Measurements from ENCODE around the gene PTMA.

The PTMA gene

DNA sequence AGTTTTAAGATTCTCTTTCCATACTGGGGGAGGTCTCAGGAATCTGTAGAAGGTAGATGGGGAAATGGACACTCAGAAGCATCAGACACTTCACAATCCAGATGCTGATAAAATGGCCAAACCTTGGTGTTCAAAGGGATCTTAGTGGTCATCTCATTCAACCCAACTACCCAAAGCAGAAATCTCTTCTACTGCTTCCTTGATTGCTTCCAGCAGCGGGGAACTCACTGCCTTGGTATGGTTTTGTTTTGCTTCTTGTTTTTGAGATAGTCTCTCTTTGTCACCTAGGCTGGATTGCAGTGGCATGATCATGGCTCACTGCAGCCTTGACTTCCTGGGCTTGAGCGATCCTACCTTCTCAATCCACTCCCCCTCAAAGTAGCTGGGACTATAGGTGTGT lies 39.3 kb upstream of the PTMA start:
- no peaks in the 10 kb centered on the region for H3K36me3 ChIP-seq (replicated peaks; ENCODE audit: insufficient read depth, low read length)
- no peaks in the 10 kb centered on the region for H4K20me1 ChIP-seq (ENCODE audit: insufficient read depth, low read length)
- H3K9me3 ChIP-seq (replicated peaks; ENCODE audit: insufficient read depth, low read length) = no peaks in the 10 kb centered on the region
- no peak overlapping the region for H3K4me3 ChIP-seq (ENCODE audit: low read length)
- peaks cover 17% of the 10 kb centered on the region for H3K4me1 ChIP-seq (ENCODE audit: low read length)
- H3K27ac ChIP-seq (ENCODE audit: low read length) = no peak overlapping the region
- no peaks in the 10 kb centered on the region for H3K9me2 ChIP-seq (replicated peaks; ENCODE audit: insufficient read depth, low read length)
- H2AFZ ChIP-seq (ENCODE audit: low read length) = no peak overlapping the region
- TF ChIP-seq, protein P1, sequence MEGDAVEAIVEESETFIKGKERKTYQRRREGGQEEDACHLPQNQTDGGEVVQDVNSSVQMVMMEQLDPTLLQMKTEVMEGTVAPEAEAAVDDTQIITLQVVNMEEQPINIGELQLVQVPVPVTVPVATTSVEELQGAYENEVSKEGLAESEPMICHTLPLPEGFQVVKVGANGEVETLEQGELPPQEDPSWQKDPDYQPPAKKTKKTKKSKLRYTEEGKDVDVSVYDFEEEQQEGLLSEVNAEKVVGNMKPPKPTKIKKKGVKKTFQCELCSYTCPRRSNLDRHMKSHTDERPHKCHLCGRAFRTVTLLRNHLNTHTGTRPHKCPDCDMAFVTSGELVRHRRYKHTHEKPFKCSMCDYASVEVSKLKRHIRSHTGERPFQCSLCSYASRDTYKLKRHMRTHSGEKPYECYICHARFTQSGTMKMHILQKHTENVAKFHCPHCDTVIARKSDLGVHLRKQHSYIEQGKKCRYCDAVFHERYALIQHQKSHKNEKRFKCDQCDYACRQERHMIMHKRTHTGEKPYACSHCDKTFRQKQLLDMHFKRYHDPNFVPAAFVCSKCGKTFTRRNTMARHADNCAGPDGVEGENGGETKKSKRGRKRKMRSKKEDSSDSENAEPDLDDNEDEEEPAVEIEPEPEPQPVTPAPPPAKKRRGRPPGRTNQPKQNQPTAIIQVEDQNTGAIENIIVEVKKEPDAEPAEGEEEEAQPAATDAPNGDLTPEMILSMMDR (IDR thresholded peaks at IDR 0.05; ENCODE audit: low read length) = no peak
- TF ChIP-seq EZH2phosphoT487 (IDR thresholded peaks at IDR 0.05; ENCODE audit: low read length) (no peak), EZH2 (optimal IDR thresholded peaks at IDR 0.05; ENCODE audit: low read depth, low read length) (no peak)
- H3F3A ChIP-seq (ENCODE audit: insufficient read depth, low read length) = peaks cover 9% of the 10 kb centered on the region
- no peaks in the 10 kb centered on the region for H3K79me2 ChIP-seq (ENCODE audit: low read length)
- H3K27me3 ChIP-seq (replicated peaks; ENCODE audit: insufficient read depth, low read length) = no peaks in the 10 kb centered on the region
- DNase-seq = no peak
- no peak overlapping the region for H3K9ac ChIP-seq (ENCODE audit: low read length)
- no peak overlapping the region for H3K4me2 ChIP-seq (ENCODE audit: low read depth, low read length)

DNA sequence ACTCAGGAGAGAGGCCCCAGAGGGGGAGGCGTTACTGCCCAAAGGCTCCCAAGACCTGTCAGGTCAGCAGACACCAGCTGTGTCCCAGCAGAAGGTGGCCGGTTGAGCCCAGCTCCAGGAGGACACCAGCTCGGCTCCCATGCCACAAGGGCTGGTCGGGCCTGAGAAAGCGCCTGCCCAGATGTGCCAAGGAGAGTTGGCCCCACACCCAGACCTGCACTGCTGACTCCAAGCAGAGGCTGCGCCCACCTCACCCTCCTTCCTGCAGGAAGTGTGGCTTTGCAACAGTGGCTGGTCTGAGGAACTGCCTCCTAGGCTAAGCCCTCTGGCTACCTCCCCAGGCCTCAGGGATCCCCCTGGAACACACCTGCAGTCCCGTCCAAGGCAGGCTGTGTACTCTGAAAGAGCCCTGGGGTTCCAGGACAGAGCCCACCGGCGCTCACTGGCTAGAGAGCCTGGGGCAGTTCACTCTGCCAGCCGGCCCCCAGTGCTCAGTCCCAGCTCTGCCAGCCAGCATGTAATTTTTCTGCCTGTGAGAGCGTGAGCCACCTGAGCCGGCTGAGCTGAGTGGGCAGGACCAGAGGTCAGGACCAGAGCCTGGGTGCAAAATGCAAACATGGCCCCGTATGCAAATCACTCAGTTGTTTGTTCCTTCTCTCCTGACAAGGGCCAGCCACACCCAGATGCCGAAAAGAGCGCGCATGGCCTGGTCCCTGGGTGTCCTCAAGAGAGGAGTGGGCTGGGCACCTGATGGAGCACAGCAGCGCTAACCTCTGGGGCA lies 36.9 kb upstream of the PTMA start:
- H3K9me2 ChIP-seq (replicated peaks; ENCODE audit: insufficient read depth, low read length) = no peaks in the 10 kb centered on the region
- no peaks in the 10 kb centered on the region for H3K36me3 ChIP-seq (replicated peaks; ENCODE audit: insufficient read depth, low read length)
- H2AFZ ChIP-seq (ENCODE audit: low read length) = peak overlapping the region; percentile 46
- peak overlapping the region; percentile 70 for H3K9ac ChIP-seq (ENCODE audit: low read length)
- H3K9me3 ChIP-seq (replicated peaks; ENCODE audit: insufficient read depth, low read length) = no peaks in the 10 kb centered on the region
- peak overlapping the region; percentile 60 for H3K4me3 ChIP-seq (ENCODE audit: low read length)
- TF ChIP-seq EZH2phosphoT487 (IDR thresholded peaks at IDR 0.05; ENCODE audit: low read length) = no peak
- TF ChIP-seq EZH2 (optimal IDR thresholded peaks at IDR 0.05; ENCODE audit: low read depth, low read length) = no peak
- TF ChIP-seq, protein P1 (IDR thresholded peaks at IDR 0.05; ENCODE audit: low read length) = no peak
- H3F3A ChIP-seq (ENCODE audit: insufficient read depth, low read length) = peaks cover 18% of the 10 kb centered on the region
- H3K27me3 ChIP-seq (replicated peaks; ENCODE audit: insufficient read depth, low read length) = no peaks in the 10 kb centered on the region
- peak overlapping the region; percentile 98 for H3K4me2 ChIP-seq (ENCODE audit: low read depth, low read length)
- peaks cover 31% of the 10 kb centered on the region for H3K4me1 ChIP-seq (ENCODE audit: low read length)
- H3K79me2 ChIP-seq (ENCODE audit: low read length) = no peaks in the 10 kb centered on the region
- DNase-seq = peak; percentile 90
- H3K27ac ChIP-seq (ENCODE audit: low read length) = peak overlapping the region; percentile 91
- H4K20me1 ChIP-seq (ENCODE audit: insufficient read depth, low read length) = no peaks in the 10 kb centered on the region

DNA sequence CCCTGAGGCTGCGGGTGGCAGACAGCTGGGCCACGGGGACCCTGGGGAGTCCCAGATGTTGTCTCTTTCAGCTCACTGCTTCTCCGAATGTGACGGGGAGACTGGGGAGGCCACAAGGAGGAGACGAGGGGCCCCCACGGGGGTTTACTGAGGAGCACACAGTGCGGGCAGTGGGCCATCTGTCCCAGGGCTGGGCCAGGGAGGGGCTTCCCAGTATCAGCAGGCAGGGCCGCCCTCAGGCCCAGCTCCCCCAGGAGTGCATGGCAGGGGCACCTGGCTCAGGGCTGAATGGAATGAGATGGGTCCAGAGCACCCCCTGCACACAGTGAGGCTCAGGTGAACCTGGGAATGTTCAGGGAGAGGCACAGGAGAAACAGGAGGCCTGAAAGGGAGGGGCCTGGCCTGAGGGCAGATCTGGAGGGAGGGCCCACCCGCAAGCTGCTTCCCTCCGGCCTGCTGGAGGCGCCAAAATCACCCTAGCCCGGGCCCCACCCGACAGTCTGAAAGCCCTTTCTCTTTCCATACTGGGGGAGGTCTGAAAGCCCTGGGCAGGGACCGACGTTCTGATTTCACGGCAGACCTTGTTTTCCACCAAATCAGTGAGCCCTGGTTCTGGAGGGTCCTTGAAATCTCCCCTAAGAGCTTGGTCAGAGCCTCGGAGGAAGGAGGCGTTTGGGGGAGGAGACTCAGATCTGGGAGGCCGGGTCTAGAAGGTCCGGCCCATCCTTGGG lies 35.5 kb upstream of the PTMA start:
- no peak overlapping the region for H3K4me3 ChIP-seq (ENCODE audit: low read length)
- no peaks in the 10 kb centered on the region for H3K9me3 ChIP-seq (replicated peaks; ENCODE audit: insufficient read depth, low read length)
- TF ChIP-seq EZH2 (optimal IDR thresholded peaks at IDR 0.05; ENCODE audit: low read depth, low read length) (no peak), EZH2phosphoT487 (IDR thresholded peaks at IDR 0.05; ENCODE audit: low read length) (no peak)
- TF ChIP-seq, protein P1 (IDR thresholded peaks at IDR 0.05; ENCODE audit: low read length) = peak; percentile 9; the same call in 1 of the 2 replicates
- H3K36me3 ChIP-seq (replicated peaks; ENCODE audit: insufficient read depth, low read length) = no peaks in the 10 kb centered on the region
- no peak overlapping the region; the same call in 1 of the 2 replicates for H3K27ac ChIP-seq (ENCODE audit: low read length)
- no peaks in the 10 kb centered on the region for H3K79me2 ChIP-seq (ENCODE audit: low read length)
- no peak for DNase-seq
- no peak overlapping the region for H2AFZ ChIP-seq (ENCODE audit: low read length)
- peaks cover 18% of the 10 kb centered on the region for H3F3A ChIP-seq (ENCODE audit: insufficient read depth, low read length)
- H3K4me1 ChIP-seq (ENCODE audit: low read length) = peaks cover 31% of the 10 kb centered on the region
- H3K27me3 ChIP-seq (replicated peaks; ENCODE audit: insufficient read depth, low read length) = no peaks in the 10 kb centered on the region
- no peak overlapping the region for H3K9ac ChIP-seq (ENCODE audit: low read length)
- no peak overlapping the region for H3K4me2 ChIP-seq (ENCODE audit: low read depth, low read length)
- no peaks in the 10 kb centered on the region for H4K20me1 ChIP-seq (ENCODE audit: insufficient read depth, low read length)
- no peaks in the 10 kb centered on the region for H3K9me2 ChIP-seq (replicated peaks; ENCODE audit: insufficient read depth, low read length)

Data from MM.1S (cell line).